ENCODE measurements around the gene TLL2. TPM values are rescaled to one million over a fixed set of nuclear protein-coding genes. Genes with fewer than 3 reads are reported as not detected.

Gene TLL2
- total RNA-seq, 1 donor from 2014 or later = 0.25 TPM

- no peaks in the 10 kb centered on the region for H3K4me1 ChIP-seq
- intact Hi-C loops (cut with DNase I) = no loop called here
- TF ChIP-seq POLR2A (IDR thresholded peaks at IDR 0.05) (no peak), POLR2AphosphoS5 (IDR thresholded peaks at IDR 0.05; ENCODE audit: insufficient read depth in 1 of 2, low read depth in 1 of 2) (no peak)
Measured at GRCh38 chr10:96488161-96488935, 25.4 kb downstream of the TLL2 start.

GRCh38 chr10:96482815-96483588, 30.7 kb downstream of the TLL2 start:
- intact Hi-C loops (cut with DNase I) = no loop called here
- H3K27me3 ChIP-seq = no peaks in the 10 kb centered on the region
- TF ChIP-seq POLR2AphosphoS5 (IDR thresholded peaks at IDR 0.05; ENCODE audit: insufficient read depth in 1 of 2, low read depth in 1 of 2) (no peak), CTCF (IDR thresholded peaks at IDR 0.05) (no peak), POLR2A (IDR thresholded peaks at IDR 0.05) (no peak)

More at GRCh38 chr10:96488161-96488935, 25.4 kb downstream of the TLL2 start:
- H3K27me3 ChIP-seq = no peaks in the 10 kb centered on the region
- no peaks in the 10 kb centered on the region for H3K9me3 ChIP-seq
- no peak overlapping the region for H3K27ac ChIP-seq
- DNase-seq (ENCODE audit: extremely low spot score in 2 of 2) = no peak
- H3K36me3 ChIP-seq = no peaks in the 10 kb centered on the region
- no peak overlapping the region for H3K4me3 ChIP-seq

GRCh38 chr10:96478355-96478754, 35.4 kb downstream of the TLL2 start:
- Histone ChIP-seq H3K4me1 (no peaks in the 10 kb centered on the region), H3K36me3 (no peaks in the 10 kb centered on the region), H3K9me3 (no peaks in the 10 kb centered on the region), H3K27ac (no peak overlapping the region), H3K27me3 (no peaks in the 10 kb centered on the region), H3K4me3 (no peak overlapping the region)
- no peak for TF ChIP-seq POLR2AphosphoS5 (IDR thresholded peaks at IDR 0.05; ENCODE audit: insufficient read depth in 1 of 2, low read depth in 1 of 2)
- no peak for TF ChIP-seq POLR2A (IDR thresholded peaks at IDR 0.05)
- no peak for TF ChIP-seq CTCF (IDR thresholded peaks at IDR 0.05)
- intact Hi-C loops (cut with DNase I) = no loop called here
- no peak for DNase-seq (ENCODE audit: extremely low spot score in 2 of 2)

More at GRCh38 chr10:96482815-96483588, 30.7 kb downstream of the TLL2 start:
- no peak overlapping the region for H3K4me3 ChIP-seq
- no peak for DNase-seq (ENCODE audit: extremely low spot score in 2 of 2)
- H3K36me3 ChIP-seq = no peaks in the 10 kb centered on the region
- no peaks in the 10 kb centered on the region for H3K4me1 ChIP-seq
- no peaks in the 10 kb centered on the region for H3K9me3 ChIP-seq
- no peak overlapping the region for H3K27ac ChIP-seq

GRCh38 chr10:96473866-96474265, 39.9 kb downstream of the TLL2 start:
- intact Hi-C loops (cut with DNase I) = no loop called here
- no peak for TF ChIP-seq POLR2AphosphoS5 (IDR thresholded peaks at IDR 0.05; ENCODE audit: insufficient read depth in 1 of 2, low read depth in 1 of 2)
- no peak for TF ChIP-seq CTCF (IDR thresholded peaks at IDR 0.05)
- TF ChIP-seq POLR2A (IDR thresholded peaks at IDR 0.05) = no peak
- Histone ChIP-seq H3K27me3 (no peaks in the 10 kb centered on the region), H3K36me3 (no peaks in the 10 kb centered on the region), H3K4me3 (no peak overlapping the region), H3K4me1 (no peaks in the 10 kb centered on the region), H3K27ac (no peak overlapping the region), H3K9me3 (no peaks in the 10 kb centered on the region)
- DNase-seq (ENCODE audit: extremely low spot score in 2 of 2) = no peak

- Histone ChIP-seq H3K27ac (no peak overlapping the region), H3K4me3 (no peak overlapping the region), H3K4me1 (no peaks in the 10 kb centered on the region), H3K9me3 (no peaks in the 10 kb centered on the region), H3K36me3 (no peaks in the 10 kb centered on the region), H3K27me3 (no peaks in the 10 kb centered on the region)
- no peak for DNase-seq (ENCODE audit: extremely low spot score in 2 of 2)
- intact Hi-C loops (cut with DNase I) = no loop called here
- TF ChIP-seq POLR2A (IDR thresholded peaks at IDR 0.05) (no peak), CTCF (IDR thresholded peaks at IDR 0.05) (no peak), POLR2AphosphoS5 (IDR thresholded peaks at IDR 0.05; ENCODE audit: insufficient read depth in 1 of 2, low read depth in 1 of 2) (no peak)
Measured at GRCh38 chr10:96470116-96470743, 43.5 kb downstream of the TLL2 start.
